ENCODE data around the gene IL16.

DNA sequence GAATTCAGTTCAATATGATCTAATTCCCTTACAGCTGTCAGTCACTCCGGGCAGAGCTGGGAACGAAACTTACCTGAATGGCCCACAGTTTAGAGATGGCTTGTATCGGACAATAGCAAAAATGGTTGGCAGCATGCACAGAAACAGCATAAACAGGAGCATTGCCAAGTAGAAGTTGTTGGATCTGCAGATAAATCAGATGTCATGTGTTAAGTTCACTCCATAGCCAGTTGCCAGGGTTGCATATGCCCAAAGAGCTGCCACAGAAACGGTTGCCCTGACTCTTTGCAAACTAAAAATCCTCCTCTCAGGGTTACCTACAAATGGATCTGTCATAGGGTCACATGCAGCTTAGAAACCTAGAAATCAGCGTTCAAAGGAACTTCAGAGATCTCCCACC is 142.6 kb downstream of the IL16 start:
- TF ChIP-seq EZH2 (IDR thresholded peaks at IDR 0.05; ENCODE audit: insufficient read depth, poor library complexity, severe bottlenecking) (no peak), EZH2phosphoT487 (IDR thresholded peaks at IDR 0.05; ENCODE audit: insufficient read depth, low read depth) (no peak)
